ENCODE data around the gene CD19. TPM values are rescaled to one million over a fixed set of nuclear protein-coding genes. Genes with fewer than 3 reads are reported as not detected.
"Not testable (repeated sequence)": the region's sequence is repeated elsewhere in the genome, so short reads cannot be mapped to it uniquely, and the experiment has no call there.

The CD19 gene
- total RNA-seq = 0.18 and 0.23 TPM in 2 replicates

DNA sequence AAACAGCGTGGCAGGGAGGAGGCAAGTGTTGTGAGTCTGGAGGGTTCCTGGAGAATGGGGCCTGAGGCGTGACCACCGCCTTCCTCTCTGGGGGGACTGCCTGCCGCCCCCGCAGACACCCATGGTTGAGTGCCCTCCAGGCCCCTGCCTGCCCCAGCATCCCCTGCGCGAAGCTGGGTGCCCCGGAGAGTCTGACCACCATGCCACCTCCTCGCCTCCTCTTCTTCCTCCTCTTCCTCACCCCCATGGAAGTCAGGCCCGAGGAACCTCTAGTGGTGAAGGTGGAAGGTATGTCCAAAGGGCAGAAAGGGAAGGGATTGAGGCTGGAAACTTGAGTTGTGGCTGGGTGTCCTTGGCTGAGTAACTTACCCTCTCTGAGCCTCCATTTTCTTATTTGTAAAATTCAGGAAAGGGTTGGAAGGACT, at the start of gene CD19:
Gene CD19 (plus strand): TSS at position 171 of the 425 bp plus-strand sequence. CDS start 30 bp downstream, at position 201.
- intact Hi-C loops (cut with micrococcal nuclease) = no loop called here
- no peak within 1 kb of the TSS for H3K27ac Mint-ChIP-seq
- no peaks in the 10 kb centered on the region for H3K36me3 Mint-ChIP-seq (ENCODE audit: low read depth)
- peaks cover 18% of the 10 kb centered on the region for H3K4me1 Mint-ChIP-seq (ENCODE audit: low read depth)
- no peak within 1 kb of the TSS for H3K4me3 Mint-ChIP-seq (ENCODE audit: low read depth)
- DNase-seq (ENCODE audit: low spot score) = no peak
- H3K27me3 Mint-ChIP-seq (ENCODE audit: low read depth) = no peaks in the 10 kb centered on the region
- no peaks in the 10 kb centered on the region for H3K9me3 Mint-ChIP-seq

- Mint-ChIP-seq H3K27me3 (ENCODE audit: low read depth) (peaks cover 2% of the 10 kb centered on the region), H3K4me1 (ENCODE audit: low read depth) (peaks cover 15% of the 10 kb centered on the region), H3K36me3 (ENCODE audit: low read depth) (no peaks in the 10 kb centered on the region), H3K9me3 (no peaks in the 10 kb centered on the region), H3K4me3 (ENCODE audit: low read depth) (no peak overlapping the region), H3K27ac (no peak overlapping the region)
- no peak for DNase-seq (ENCODE audit: low spot score)
- intact Hi-C loops (cut with micrococcal nuclease) = no loop called here
Observed at GRCh38 chr16:28882551-28883160, 49.1 kb upstream of the CD19 start.

DNA sequence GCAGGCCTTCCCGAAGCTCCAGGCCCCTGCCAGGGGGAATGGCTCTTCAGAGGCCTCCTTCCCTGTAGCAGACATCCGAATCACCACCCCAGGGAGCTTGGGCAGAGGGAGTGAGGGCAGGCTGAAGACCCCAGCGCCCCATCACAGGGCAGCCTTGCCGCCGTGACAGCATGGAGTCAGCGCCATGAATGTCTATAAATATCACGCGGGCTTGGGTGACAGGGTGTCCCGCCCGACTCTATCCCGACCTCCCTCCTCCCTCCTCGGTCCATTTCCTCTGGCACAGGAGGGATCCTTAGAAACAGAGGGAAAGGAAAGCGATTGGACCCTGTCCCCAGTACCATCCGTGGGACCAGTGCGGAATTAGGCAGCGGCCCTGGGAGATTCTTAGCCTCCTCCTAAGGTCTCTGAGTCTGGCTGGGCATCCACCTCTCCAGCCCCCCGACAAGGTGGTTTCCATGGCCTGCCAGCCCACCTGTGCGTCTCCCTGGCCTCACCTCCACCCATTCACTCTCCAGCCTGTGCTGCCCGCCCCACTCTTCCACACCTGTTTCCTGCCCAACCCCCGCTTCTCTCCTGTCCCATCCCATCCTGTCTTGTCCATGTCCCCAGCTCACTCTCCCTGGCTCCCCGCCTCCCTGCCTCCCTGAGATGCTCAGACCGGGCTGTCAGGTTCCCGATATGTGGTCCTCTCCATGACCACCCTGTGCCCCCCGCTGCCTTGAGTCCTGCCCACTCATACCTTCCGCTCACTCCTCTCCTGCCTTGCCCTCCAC, 48.4 kb upstream of the CD19 start:
- H3K4me1 Mint-ChIP-seq (ENCODE audit: low read depth) = peaks cover 13% of the 10 kb centered on the region
- H3K27ac Mint-ChIP-seq = no peak overlapping the region

GRCh38 chr16:28884045-28884444, 47.7 kb upstream of the CD19 start:
- Mint-ChIP-seq H3K27me3 (ENCODE audit: low read depth) (peaks cover 2% of the 10 kb centered on the region), H3K27ac (no peak overlapping the region)
- DNase-seq (ENCODE audit: low spot score) = no peak

More for the DNA sequence above, 48.4 kb upstream of the CD19 start:
- H3K27me3 Mint-ChIP-seq (ENCODE audit: low read depth) = peaks cover 2% of the 10 kb centered on the region
- H3K4me3 Mint-ChIP-seq (ENCODE audit: low read depth) = no peak overlapping the region
- intact Hi-C loops (cut with micrococcal nuclease) = no loop called here
- H3K9me3 Mint-ChIP-seq = no peaks in the 10 kb centered on the region
- no peaks in the 10 kb centered on the region for H3K36me3 Mint-ChIP-seq (ENCODE audit: low read depth)
- DNase-seq (ENCODE audit: low spot score) = no peak

GRCh38 chr16:28886945-28887344, 44.8 kb upstream of the CD19 start:
- intact Hi-C loops (cut with micrococcal nuclease) = no loop called here
- H3K4me1 Mint-ChIP-seq (ENCODE audit: low read depth) = no peaks in the 10 kb centered on the region
- H3K27me3 Mint-ChIP-seq (ENCODE audit: low read depth) = no peaks in the 10 kb centered on the region

More at GRCh38 chr16:28884045-28884444, 47.7 kb upstream of the CD19 start:
- Mint-ChIP-seq H3K4me1 (ENCODE audit: low read depth) (peaks cover 10% of the 10 kb centered on the region), H3K4me3 (ENCODE audit: low read depth) (no peak overlapping the region), H3K9me3 (no peaks in the 10 kb centered on the region), H3K36me3 (ENCODE audit: low read depth) (no peaks in the 10 kb centered on the region)
- intact Hi-C loops (cut with micrococcal nuclease) = no loop called here

DNA sequence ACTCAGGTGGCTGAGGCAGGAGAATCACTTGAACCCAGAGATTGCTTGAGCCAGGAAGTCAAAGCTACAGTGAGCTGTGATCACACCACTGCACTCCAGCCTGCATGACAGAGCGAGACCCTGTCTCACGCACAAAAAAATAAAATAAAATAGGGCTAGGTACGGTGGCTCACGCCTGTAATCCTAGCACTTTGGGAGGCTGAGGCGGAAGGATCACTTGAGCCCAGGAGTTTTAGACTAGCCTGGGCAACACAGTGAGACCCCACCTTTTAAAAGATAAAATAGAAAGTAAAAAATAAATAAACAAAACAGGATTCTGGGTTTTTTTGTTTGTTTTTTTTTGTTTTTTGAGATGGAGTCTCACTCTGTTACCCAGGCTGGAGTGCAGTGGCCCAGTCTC, 41.4 kb upstream of the CD19 start:
- H3K9me3 Mint-ChIP-seq; H3K4me1 Mint-ChIP-seq (ENCODE audit: low read depth); H3K4me3 Mint-ChIP-seq (ENCODE audit: low read depth); H3K27ac Mint-ChIP-seq; DNase-seq (ENCODE audit: low spot score); H3K36me3 Mint-ChIP-seq (ENCODE audit: low read depth); H3K27me3 Mint-ChIP-seq (ENCODE audit: low read depth); intact Hi-C loops (cut with micrococcal nuclease): not testable (repeated sequence)

More at GRCh38 chr16:28886945-28887344, 44.8 kb upstream of the CD19 start:
- Mint-ChIP-seq H3K9me3 (no peaks in the 10 kb centered on the region), H3K4me3 (ENCODE audit: low read depth) (no peak overlapping the region), H3K27ac (no peak overlapping the region), H3K36me3 (ENCODE audit: low read depth) (no peaks in the 10 kb centered on the region)
- no peak for DNase-seq (ENCODE audit: low spot score)

DNA sequence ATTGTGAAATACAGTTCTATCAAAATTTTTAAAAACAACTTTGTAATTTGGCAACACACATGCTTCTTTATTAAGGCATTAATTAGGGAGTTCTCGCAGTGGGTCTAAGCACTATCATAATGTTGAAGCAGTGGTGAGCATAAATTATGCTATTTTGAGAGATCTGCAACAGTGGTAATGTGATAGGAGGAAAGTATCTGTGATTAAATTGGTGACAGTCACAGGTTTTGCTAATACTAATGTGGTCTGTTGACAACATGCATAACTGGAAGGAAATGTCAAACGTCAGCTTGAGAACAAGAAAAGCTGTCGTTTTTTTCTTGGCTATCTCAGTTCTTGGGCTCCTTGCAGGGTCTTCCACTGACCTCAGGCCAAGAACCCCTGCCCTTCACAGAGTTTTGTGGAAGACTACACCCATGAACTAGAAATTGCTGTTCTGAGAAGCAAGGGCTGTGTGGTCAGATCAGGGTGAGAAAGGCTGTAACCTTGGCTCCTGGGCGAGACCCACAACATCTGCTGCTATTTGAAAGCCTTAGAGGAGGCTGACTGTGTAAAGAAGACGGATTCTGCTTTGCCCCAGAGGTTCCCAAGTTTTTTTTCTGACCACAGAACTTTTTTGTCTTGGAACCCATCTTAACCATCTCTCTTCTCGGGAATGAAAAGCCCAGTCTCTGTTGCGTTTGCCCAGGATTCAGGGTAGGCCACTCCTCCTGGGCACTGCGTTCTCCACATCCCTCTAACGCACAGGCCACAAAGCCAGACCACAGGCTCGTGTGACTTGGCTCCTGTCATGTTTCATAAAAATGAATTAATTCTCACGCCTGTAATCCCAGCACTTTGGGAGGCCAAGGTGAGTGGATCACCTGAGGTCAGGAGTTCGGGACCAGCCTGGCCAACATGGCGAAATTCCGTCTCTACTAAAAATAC, 39.5 kb upstream of the CD19 start:
- Mint-ChIP-seq H3K27me3 (ENCODE audit: low read depth) (no peaks in the 10 kb centered on the region), H3K4me3 (ENCODE audit: low read depth) (no peak overlapping the region), H3K27ac (no peak overlapping the region), H3K4me1 (ENCODE audit: low read depth) (no peaks in the 10 kb centered on the region), H3K36me3 (ENCODE audit: low read depth) (no peaks in the 10 kb centered on the region), H3K9me3 (no peaks in the 10 kb centered on the region)
- intact Hi-C loops (cut with micrococcal nuclease) = no loop called here
- no peak for DNase-seq (ENCODE audit: low spot score)

GRCh38 chr16:28893291-28893690, 38.5 kb upstream of the CD19 start:
- DNase-seq (ENCODE audit: low spot score) = no peak
- Mint-ChIP-seq H3K4me1 (ENCODE audit: low read depth) (no peaks in the 10 kb centered on the region), H3K9me3 (no peaks in the 10 kb centered on the region), H3K4me3 (ENCODE audit: low read depth) (no peak overlapping the region), H3K36me3 (ENCODE audit: low read depth) (no peaks in the 10 kb centered on the region), H3K27me3 (ENCODE audit: low read depth) (no peaks in the 10 kb centered on the region), H3K27ac (no peak overlapping the region)
- intact Hi-C loops (cut with micrococcal nuclease) = no loop called here

- H3K4me3 Mint-ChIP-seq (ENCODE audit: low read depth) = no peak overlapping the region
- no peak for DNase-seq (ENCODE audit: low spot score)
- H3K36me3 Mint-ChIP-seq (ENCODE audit: low read depth) = no peaks in the 10 kb centered on the region
- H3K27me3 Mint-ChIP-seq (ENCODE audit: low read depth) = no peaks in the 10 kb centered on the region
- no peaks in the 10 kb centered on the region for H3K4me1 Mint-ChIP-seq (ENCODE audit: low read depth)
- H3K9me3 Mint-ChIP-seq = no peaks in the 10 kb centered on the region
- intact Hi-C loops (cut with micrococcal nuclease) = no loop called here
- no peak overlapping the region for H3K27ac Mint-ChIP-seq
Observed at GRCh38 chr16:28895609-28896008, 36.2 kb upstream of the CD19 start.

DNA sequence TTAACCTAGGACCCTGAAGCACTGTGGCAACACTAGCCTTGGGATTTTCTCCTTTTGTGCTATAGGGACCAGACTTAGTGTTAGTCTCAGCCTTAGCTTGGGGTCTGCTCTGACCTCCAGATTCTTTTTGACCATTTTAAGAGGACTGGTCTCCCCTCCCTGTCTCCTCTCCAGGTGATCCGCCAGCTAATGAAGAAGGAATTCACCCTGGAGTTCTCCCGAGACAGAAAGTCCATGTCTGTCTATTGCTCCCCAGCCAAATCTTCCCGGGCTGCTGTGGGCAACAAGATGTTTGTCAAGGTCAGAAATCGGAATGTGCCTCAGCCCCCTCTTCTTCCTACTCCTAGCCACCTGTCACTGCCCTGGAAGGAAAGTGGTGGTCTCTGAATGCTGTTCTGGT, 33.9 kb upstream of the CD19 start:
- H3K4me1 Mint-ChIP-seq (ENCODE audit: low read depth) = no peaks in the 10 kb centered on the region
- H3K27me3 Mint-ChIP-seq (ENCODE audit: low read depth) = no peaks in the 10 kb centered on the region
- no peak for DNase-seq (ENCODE audit: low spot score)
- no peaks in the 10 kb centered on the region for H3K9me3 Mint-ChIP-seq
- H3K36me3 Mint-ChIP-seq (ENCODE audit: low read depth) = no peaks in the 10 kb centered on the region
- intact Hi-C loops (cut with micrococcal nuclease) = no loop called here
- no peak overlapping the region for H3K27ac Mint-ChIP-seq
- H3K4me3 Mint-ChIP-seq (ENCODE audit: low read depth) = no peak overlapping the region

DNA sequence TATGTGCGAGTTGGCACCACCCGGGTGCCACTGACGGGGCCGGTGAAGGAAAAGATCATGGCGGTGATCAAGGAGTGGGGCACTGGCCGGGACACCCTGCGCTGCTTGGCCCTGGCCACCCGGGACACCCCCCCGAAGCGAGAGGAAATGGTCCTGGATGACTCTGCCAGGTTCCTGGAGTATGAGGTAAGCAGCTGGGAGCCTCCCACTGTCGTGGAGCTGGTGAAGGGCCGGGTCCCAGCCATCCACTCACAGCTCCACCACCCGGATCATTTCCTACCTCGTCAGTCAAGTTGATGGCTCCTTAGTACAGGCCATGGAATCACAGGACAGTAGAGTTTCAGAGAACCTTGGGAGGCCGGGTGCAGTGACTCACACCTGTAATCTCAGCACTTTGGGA, 33.5 kb upstream of the CD19 start:
- no peak overlapping the region for H3K27ac Mint-ChIP-seq
- no peaks in the 10 kb centered on the region for H3K4me1 Mint-ChIP-seq (ENCODE audit: low read depth)
- H3K36me3 Mint-ChIP-seq (ENCODE audit: low read depth) = no peaks in the 10 kb centered on the region
- DNase-seq (ENCODE audit: low spot score) = no peak
- H3K4me3 Mint-ChIP-seq (ENCODE audit: low read depth) = no peak overlapping the region
- intact Hi-C loops (cut with micrococcal nuclease) = no loop called here
- no peaks in the 10 kb centered on the region for H3K9me3 Mint-ChIP-seq
- H3K27me3 Mint-ChIP-seq (ENCODE audit: low read depth) = no peaks in the 10 kb centered on the region

- H3K4me1 Mint-ChIP-seq (ENCODE audit: low read depth) = no peaks in the 10 kb centered on the region
- intact Hi-C loops (cut with micrococcal nuclease) = no loop called here
Observed at GRCh38 chr16:28898942-28899341, 32.8 kb upstream of the CD19 start.

More at GRCh38 chr16:28898942-28899341, 32.8 kb upstream of the CD19 start:
- Mint-ChIP-seq H3K27ac (no peak overlapping the region), H3K36me3 (ENCODE audit: low read depth) (no peaks in the 10 kb centered on the region), H3K27me3 (ENCODE audit: low read depth) (no peaks in the 10 kb centered on the region), H3K4me3 (ENCODE audit: low read depth) (no peak overlapping the region), H3K9me3 (no peaks in the 10 kb centered on the region)
- no peak for DNase-seq (ENCODE audit: low spot score)

All from activated T-helper 2 cell treated with anti-CD3 and anti-CD28 coated beads, Interferon-gamma antibody, Interleukin-2, Interleukin-4, amounts not matched to agents 10 μg/mL and 5 μg/mL and 100 μg/mL, durations not matched to agents 14 hours and 24 hours and 36 hours (primary cell).